ENCODE measurements around the gene CCDC88A. TPM values are rescaled to one million over a fixed set of nuclear protein-coding genes. Genes with fewer than 3 reads are reported as not detected.

Gene CCDC88A
- total and polyA plus RNA-seq, 8 donors, result 6.2 to 95.1 (median 31.6) TPM

- intact Hi-C loops (cut with DNase I; ENCODE audit: low total_unique reads), result no loop called here
- DNase-seq, result no peak
- 92 to 97% (median 94%) methylated on average over 4 of the region's 4 CpGs for WGBS, 5 donors
Observed at GRCh38 chr2:55345064-55345463, 74.6 kb downstream of the CCDC88A start.

GRCh38 chr2:55338268-55338667, 81.4 kb downstream of the CCDC88A start:
- H3K27ac ChIP-seq, result no peak overlapping the region
- no peak overlapping the region for H3K4me3 ChIP-seq
- H3K4me1 ChIP-seq, result no peaks in the 10 kb centered on the region
- intact Hi-C loops (cut with DNase I; ENCODE audit: low total_unique reads), result no loop called here
- no peaks in the 10 kb centered on the region for H3K9me3 ChIP-seq
- H3K36me3 ChIP-seq, result peaks cover 0 to 17% (median 10%) of the 10 kb centered on the region in 4 donors
- H3K27me3 ChIP-seq, result no peaks in the 10 kb centered on the region
- DNase-seq, result no peak
- TF ChIP-seq POLR2A (IDR thresholded peaks at IDR 0.05), result no peak
- TF ChIP-seq, protein P1, sequence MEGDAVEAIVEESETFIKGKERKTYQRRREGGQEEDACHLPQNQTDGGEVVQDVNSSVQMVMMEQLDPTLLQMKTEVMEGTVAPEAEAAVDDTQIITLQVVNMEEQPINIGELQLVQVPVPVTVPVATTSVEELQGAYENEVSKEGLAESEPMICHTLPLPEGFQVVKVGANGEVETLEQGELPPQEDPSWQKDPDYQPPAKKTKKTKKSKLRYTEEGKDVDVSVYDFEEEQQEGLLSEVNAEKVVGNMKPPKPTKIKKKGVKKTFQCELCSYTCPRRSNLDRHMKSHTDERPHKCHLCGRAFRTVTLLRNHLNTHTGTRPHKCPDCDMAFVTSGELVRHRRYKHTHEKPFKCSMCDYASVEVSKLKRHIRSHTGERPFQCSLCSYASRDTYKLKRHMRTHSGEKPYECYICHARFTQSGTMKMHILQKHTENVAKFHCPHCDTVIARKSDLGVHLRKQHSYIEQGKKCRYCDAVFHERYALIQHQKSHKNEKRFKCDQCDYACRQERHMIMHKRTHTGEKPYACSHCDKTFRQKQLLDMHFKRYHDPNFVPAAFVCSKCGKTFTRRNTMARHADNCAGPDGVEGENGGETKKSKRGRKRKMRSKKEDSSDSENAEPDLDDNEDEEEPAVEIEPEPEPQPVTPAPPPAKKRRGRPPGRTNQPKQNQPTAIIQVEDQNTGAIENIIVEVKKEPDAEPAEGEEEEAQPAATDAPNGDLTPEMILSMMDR (IDR thresholded peaks at IDR 0.05), result no peak
- TF ChIP-seq POLR2AphosphoS5 (IDR thresholded peaks at IDR 0.05), result no peak
- no peak for TF ChIP-seq EP300 (IDR thresholded peaks at IDR 0.05)

More at GRCh38 chr2:55345064-55345463, 74.6 kb downstream of the CCDC88A start:
- no peaks in the 10 kb centered on the region for H3K4me1 ChIP-seq
- H3K27me3 ChIP-seq, result no peaks in the 10 kb centered on the region
- no peak overlapping the region for H3K4me3 ChIP-seq
- H3K36me3 ChIP-seq, result peaks cover 0 to 40% (median 29%) of the 10 kb centered on the region in 4 donors
- H3K9me3 ChIP-seq, result no peaks in the 10 kb centered on the region
- H3K27ac ChIP-seq, result no peak overlapping the region
- no peak for TF ChIP-seq EP300 (IDR thresholded peaks at IDR 0.05)
- TF ChIP-seq, protein P1 (IDR thresholded peaks at IDR 0.05), result no peak
- no peak for TF ChIP-seq POLR2A (IDR thresholded peaks at IDR 0.05)
- TF ChIP-seq POLR2AphosphoS5 (IDR thresholded peaks at IDR 0.05), result no peak

- H3K27me3 ChIP-seq, result no peaks in the 10 kb centered on the region
- H3K4me3 ChIP-seq, result no peak overlapping the region
- no peak for TF ChIP-seq POLR2A (IDR thresholded peaks at IDR 0.05)
- TF ChIP-seq, protein P1 (IDR thresholded peaks at IDR 0.05), result no peak
- TF ChIP-seq POLR2AphosphoS5 (IDR thresholded peaks at IDR 0.05), result no peak
- TF ChIP-seq EP300 (IDR thresholded peaks at IDR 0.05), result no peak
- H3K9me3 ChIP-seq, result no peaks in the 10 kb centered on the region
- no peak for DNase-seq
- no peak overlapping the region for H3K27ac ChIP-seq
- H3K36me3 ChIP-seq, result peaks cover 0 to 16% (median 11%) of the 10 kb centered on the region in 4 donors
- intact Hi-C loops (cut with DNase I; ENCODE audit: low total_unique reads), result no loop called here
- H3K4me1 ChIP-seq, result no peaks in the 10 kb centered on the region
- 94 to 98% (median 95%) methylated on average over 2 of the region's 2 CpGs for WGBS, 5 donors
Observed at GRCh38 chr2:55334728-55335127, 84.9 kb downstream of the CCDC88A start.

- H3K4me3 ChIP-seq, result no peak overlapping the region
- peaks cover 0 to 40% (median 28%) of the 10 kb centered on the region in 4 donors for H3K36me3 ChIP-seq
- no peak overlapping the region for H3K27ac ChIP-seq
- intact Hi-C loops (cut with DNase I; ENCODE audit: low total_unique reads), result no loop called here
- no peaks in the 10 kb centered on the region for H3K27me3 ChIP-seq
- TF ChIP-seq EP300 (IDR thresholded peaks at IDR 0.05) (no peak), POLR2A (IDR thresholded peaks at IDR 0.05) (no peak), POLR2AphosphoS5 (IDR thresholded peaks at IDR 0.05) (no peak)
- TF ChIP-seq, protein P1 (IDR thresholded peaks at IDR 0.05), result no peak
- 80 to 100% (median 92%) methylated on average over 1 of the region's 1 CpG for WGBS, 5 donors
- no peak for DNase-seq
- H3K4me1 ChIP-seq, result no peaks in the 10 kb centered on the region
- no peaks in the 10 kb centered on the region for H3K9me3 ChIP-seq
Observed at GRCh38 chr2:55330541-55331297, 88.9 kb downstream of the CCDC88A start.
